Fibroblast of pulmonary artery (primary cell): ENCODE data around the gene KRTAP21-1.
A peak's percentile ranks its signal among the peaks of the same experiment; 100 is the strongest.

Experiments used
- DNase-seq: peaks from one replicate; pipeline ENCODE4 v3.0.0-alpha.2; 2010; ENCODE audit warnings: low read depth
- H3K4me3 ChIP-seq: replicated peaks from 2 replicates; pipeline ENCODE4 v1.5.1; 2011; ENCODE audit warnings: low read depth, mild to moderate bottlenecking, control low read depth, low read length, moderate library complexity
- CTCF ChIP-seq: IDR thresholded peaks from 2 replicates; pipeline ENCODE4 v1.5.1; 2011; ENCODE audit warnings: mild to moderate bottlenecking, control low read depth, low read length, inconsistent platforms; ENCODE audit errors: missing control alignments

KRTAP21-1 gene

GRCh38 chr21:30747159-30747558 is 8.1 kb downstream of the KRTAP21-1 start, which contains the start of gene KRTAP21-2:
KRTAP21-2 (minus strand) TSS chr21:30747259; CDS start chr21:30747202, 57 bp downstream.
- DNase-seq, result no peak
- TF ChIP-seq CTCF, result no peak

GRCh38 chr21:30740462-30740861 is 14.8 kb downstream of the KRTAP21-1 start:
- H3K4me3 ChIP-seq, result no peak overlapping the region
- no peak for DNase-seq
- no peak for TF ChIP-seq CTCF

More at GRCh38 chr21:30747159-30747558, 8.1 kb downstream of the KRTAP21-1 start, which contains the start of gene KRTAP21-2:
- no peak within 1 kb of the TSS for H3K4me3 ChIP-seq

GRCh38 chr21:30733026-30733425 is 22.2 kb downstream of the KRTAP21-1 start:
- TF ChIP-seq CTCF, result no peak
- no peak for DNase-seq
- no peak overlapping the region for H3K4me3 ChIP-seq

DNA sequence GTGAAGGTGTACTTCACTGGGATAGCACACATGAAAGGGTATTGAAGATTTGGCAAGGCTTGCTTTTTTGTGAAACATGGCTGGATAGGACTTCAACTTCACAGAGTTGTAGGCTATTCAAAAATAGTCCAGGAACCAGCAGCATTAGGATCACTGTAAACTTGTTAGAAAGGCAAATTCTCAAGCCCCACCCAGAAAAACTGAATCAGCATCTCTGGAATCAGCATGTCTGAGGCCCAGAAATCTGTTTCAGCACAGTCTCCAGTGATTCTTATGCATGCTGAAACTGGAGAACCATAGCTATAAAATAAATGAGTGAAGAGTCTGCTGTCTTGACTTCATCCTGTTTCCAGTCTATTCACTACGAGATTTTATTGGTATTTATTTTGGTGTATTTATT is 28.5 kb downstream of the KRTAP21-1 start:
- no peak for DNase-seq
- H3K4me3 ChIP-seq, result no peak overlapping the region
- no peak for TF ChIP-seq CTCF

GRCh38 chr21:30719401-30719800 is 35.8 kb downstream of the KRTAP21-1 start:
- no peak overlapping the region for H3K4me3 ChIP-seq
- DNase-seq, result no peak
- no peak for TF ChIP-seq CTCF

- peak; percentile 7 for DNase-seq
- TF ChIP-seq CTCF, result no peak
- no peak within 1 kb of the TSS for H3K4me3 ChIP-seq
Observed at GRCh38 chr21:30718239-30718909, 36.9 kb downstream of the KRTAP21-1 start, which contains the start of gene KRTAP21-3. KRTAP21-3 (minus strand) TSS chr21:30718777; CDS start chr21:30718759, 18 bp downstream.

DNA sequence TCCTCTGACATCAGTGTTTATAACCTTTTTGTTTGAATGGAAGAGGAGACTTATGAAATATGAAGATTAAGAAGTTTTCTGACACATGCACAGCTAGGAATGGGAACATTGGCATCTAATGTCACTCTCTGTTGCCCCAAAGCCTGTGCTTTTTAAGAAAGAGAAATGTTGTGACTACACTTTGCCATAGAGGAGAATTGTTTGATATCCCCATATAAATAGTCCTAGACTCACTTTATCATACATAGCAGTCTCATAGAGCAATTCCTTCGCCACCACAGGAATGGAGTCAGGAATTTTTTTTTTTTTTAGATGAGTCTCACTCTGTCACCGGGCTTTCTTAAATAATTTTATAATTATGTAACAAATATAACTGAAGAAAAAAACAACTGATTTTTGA is 38.1 kb downstream of the KRTAP21-1 start:
- H3K4me3 ChIP-seq, result no peak overlapping the region
- no peak for DNase-seq
- TF ChIP-seq CTCF, result no peak
